ENCODE measurements around the gene SLC39A3.

GRCh38 chr19:2744113-2744512 lies 4.3 kb upstream of the SLC39A3 start:
- TF ChIP-seq EZH2 (IDR thresholded peaks at IDR 0.05) (no peak), POLR2AphosphoS5 (IDR thresholded peaks at IDR 0.05; ENCODE audit: borderline replicate concordance, low read depth, low read length) (no peak)

All from SK-N-MC (cell line).